ENCODE data around the gene WIZ. TPM values are rescaled to one million over a fixed set of nuclear protein-coding genes. Genes with fewer than 3 reads are reported as not detected.

Gene WIZ
- total and polyA plus RNA-seq, 2 donors (not counting 1 experiment from before 2014, with no cell fraction given), result 15.0 to 24.8 TPM

- no peak within 1 kb of the TSS for H3K9ac ChIP-seq (ENCODE audit: low read length)
- H3K27me3 Mint-ChIP-seq, result no peaks in the 10 kb centered on the region
- CTCF ChIA-PET, result no interaction called here
- no peak within 1 kb of the TSS for H3K27ac Mint-ChIP-seq
- H3K4me2 ChIP-seq (replicated peaks; ENCODE audit: low read depth, low read length, poor library complexity, severe bottlenecking), result no peak within 1 kb of the TSS
- H3K4me1 Mint-ChIP-seq, result no peaks in the 10 kb centered on the region
- no peaks in the 10 kb centered on the region for H3K36me3 ChIP-seq (replicated peaks in 1 of 2; ENCODE audit: control extremely low read depth in 1 of 2, control insufficient read depth in 1 of 2, extremely low read depth in 1 of 2, insufficient read depth in 2 of 2, low read length in 1 of 2)
- no peak within 1 kb of the TSS for H3K4me3 Mint-ChIP-seq
- no peak within 1 kb of the TSS for H3K4me3 ChIP-seq (ENCODE audit: control extremely low read depth in 1 of 5, extremely low read depth in 1 of 5, insufficient read depth in 1 of 5, low read depth in 2 of 5, low read length in 4 of 5)
- no peaks in the 10 kb centered on the region for H3K79me2 ChIP-seq (ENCODE audit: control insufficient read depth, insufficient read depth, low read length)
- H3K27me3 ChIP-seq (replicated peaks in 1 of 4; ENCODE audit: control extremely low read depth in 1 of 4, control insufficient read depth in 3 of 4, insufficient read depth in 4 of 4, low read length in 3 of 4), result no peaks in the 10 kb centered on the region
- intact Hi-C loops (cut with micrococcal nuclease), result no loop called here
- no peaks in the 10 kb centered on the region for H3K9me3 Mint-ChIP-seq (ENCODE audit: insufficient read depth)
- POLR2A ChIA-PET, result no interaction called here
- TF ChIP-seq EZH2 (IDR thresholded peaks at IDR 0.05; ENCODE audit: borderline replicate concordance, insufficient read depth, low read depth, low read length, poor library complexity, severe bottlenecking), result no peak
- TF ChIP-seq CTCF (IDR thresholded peaks at IDR 0.05), result no peak
- H3K4me1 ChIP-seq (ENCODE audit: control insufficient read depth in 2 of 2, insufficient read depth in 2 of 2, low read length in 2 of 2), result no peaks in the 10 kb centered on the region
- DNase-seq (no peak), ATAC-seq (ENCODE audit: low read depth) (no peak)
- H3K9me3 ChIP-seq (ENCODE audit: control extremely low read depth in 1 of 3, control insufficient read depth in 2 of 3, insufficient read depth in 1 of 3, low read length in 2 of 3), result peaks cover 0 to 10% (median 0%) of the 10 kb centered on the region in 3 donors
- H4K20me1 ChIP-seq (ENCODE audit: control insufficient read depth, insufficient read depth, low read length, poor library complexity, severe bottlenecking), result no peaks in the 10 kb centered on the region
- no peak within 1 kb of the TSS for H3K27ac ChIP-seq (ENCODE audit: low read length in 2 of 2)
- WGBS (ENCODE audit: insufficient coverage), result 74% methylated on average over 11 of the region's 16 CpGs
- no peak within 1 kb of the TSS for H2AFZ ChIP-seq (ENCODE audit: insufficient read depth, low read depth, low read length, poor library complexity, severe bottlenecking)
Observed at GRCh38 chr19:15479391-15480345, 29.9 kb upstream of the WIZ start, which contains the start of gene PGLYRP2. TSS of gene PGLYRP2 (minus strand) at chr19:15479501. CDS start at chr19:15479371, 130 bp downstream.

- no peak overlapping the region for H3K4me3 Mint-ChIP-seq
- Histone ChIP-seq H4K20me1 (ENCODE audit: control insufficient read depth, insufficient read depth, low read length, poor library complexity, severe bottlenecking) (no peaks in the 10 kb centered on the region), H3K36me3 (replicated peaks in 1 of 2; ENCODE audit: control extremely low read depth in 1 of 2, control insufficient read depth in 1 of 2, extremely low read depth in 1 of 2, insufficient read depth in 2 of 2, low read length in 1 of 2) (no peaks in the 10 kb centered on the region), H3K9me3 (ENCODE audit: control extremely low read depth in 1 of 3, control insufficient read depth in 2 of 3, insufficient read depth in 1 of 3, low read length in 2 of 3) (peaks cover 0 to 14% (median 0%) of the 10 kb centered on the region in 3 donors), H3K79me2 (ENCODE audit: control insufficient read depth, insufficient read depth, low read length) (no peaks in the 10 kb centered on the region), H2AFZ (ENCODE audit: insufficient read depth, low read depth, low read length, poor library complexity, severe bottlenecking) (no peak overlapping the region), H3K27ac (ENCODE audit: low read length in 2 of 2) (no peak overlapping the region), H3K4me3 (ENCODE audit: control extremely low read depth in 1 of 5, extremely low read depth in 1 of 5, insufficient read depth in 1 of 5, low read depth in 2 of 5, low read length in 4 of 5) (no peak overlapping the region), H3K4me2 (replicated peaks; ENCODE audit: low read depth, low read length, poor library complexity, severe bottlenecking) (no peak overlapping the region), H3K27me3 (replicated peaks in 1 of 4; ENCODE audit: control extremely low read depth in 1 of 4, control insufficient read depth in 3 of 4, insufficient read depth in 4 of 4, low read length in 3 of 4) (peaks cover 0 to 3% (median 0%) of the 10 kb centered on the region in 4 experiments), H3K9ac (ENCODE audit: low read length) (no peak overlapping the region), H3K4me1 (ENCODE audit: control insufficient read depth in 2 of 2, insufficient read depth in 2 of 2, low read length in 2 of 2) (no peaks in the 10 kb centered on the region)
- H3K9me3 Mint-ChIP-seq (ENCODE audit: insufficient read depth), result no peaks in the 10 kb centered on the region
- ChIA-PET POLR2A (no interaction called here), CTCF (no interaction called here)
- 49% methylated on average over 4 of the region's 5 CpGs for WGBS (ENCODE audit: insufficient coverage)
- no peaks in the 10 kb centered on the region for H3K4me1 Mint-ChIP-seq
- H3K27ac Mint-ChIP-seq, result no peak overlapping the region
- intact Hi-C loops (cut with micrococcal nuclease), result no loop called here
- no peak for ATAC-seq (ENCODE audit: low read depth)
- DNase-seq, result no peak
- TF ChIP-seq EZH2 (IDR thresholded peaks at IDR 0.05; ENCODE audit: borderline replicate concordance, insufficient read depth, low read depth, low read length, poor library complexity, severe bottlenecking), result no peak
- TF ChIP-seq CTCF (IDR thresholded peaks at IDR 0.05), result no peak
- peaks cover 9% of the 10 kb centered on the region for H3K27me3 Mint-ChIP-seq
Observed at GRCh38 chr19:15476325-15476724, 26.6 kb upstream of the WIZ start.

Data from B cell (primary cell).